Measurements from ENCODE around the gene CALN1.

CALN1 gene

GRCh38 chr7:72230281-72230680 is 181.9 kb downstream of the CALN1 start:
- H3K9me3 ChIP-seq (ENCODE audit: severe bottlenecking) = no peaks in the 10 kb centered on the region

GRCh38 chr7:72223351-72223750 is 188.8 kb downstream of the CALN1 start:
- H3K27ac ChIP-seq (ENCODE audit: poor library complexity, severe bottlenecking) = no peak overlapping the region

More at GRCh38 chr7:72230281-72230680, 181.9 kb downstream of the CALN1 start:
- H3K27me3 ChIP-seq (ENCODE audit: insufficient read depth, poor library complexity, severe bottlenecking) = no peaks in the 10 kb centered on the region
- no peak overlapping the region for H3K4me3 ChIP-seq (ENCODE audit: severe bottlenecking)
- ATAC-seq (ENCODE audit: low read depth) = no peak
- no peaks in the 10 kb centered on the region for H3K4me1 ChIP-seq (ENCODE audit: insufficient read depth, poor library complexity, severe bottlenecking)
- H3K36me3 ChIP-seq (ENCODE audit: low read depth) = no peaks in the 10 kb centered on the region
- no peak for DNase-seq (ENCODE audit: low spot score)
- TF ChIP-seq CTCF (IDR thresholded peaks at IDR 0.05; ENCODE audit: poor library complexity, severe bottlenecking) = no peak
- no peak overlapping the region for H3K27ac ChIP-seq (ENCODE audit: poor library complexity, severe bottlenecking)

GRCh38 chr7:72222136-72222535 is 190.0 kb downstream of the CALN1 start:
- Histone ChIP-seq H3K9me3 (ENCODE audit: severe bottlenecking) (no peaks in the 10 kb centered on the region), H3K27ac (ENCODE audit: poor library complexity, severe bottlenecking) (no peak overlapping the region), H3K4me3 (ENCODE audit: severe bottlenecking) (no peak overlapping the region), H3K4me1 (ENCODE audit: insufficient read depth, poor library complexity, severe bottlenecking) (no peaks in the 10 kb centered on the region), H3K36me3 (ENCODE audit: low read depth) (no peaks in the 10 kb centered on the region), H3K27me3 (ENCODE audit: insufficient read depth, poor library complexity, severe bottlenecking) (no peaks in the 10 kb centered on the region)
- DNase-seq (ENCODE audit: low spot score) (no peak), ATAC-seq (ENCODE audit: low read depth) (no peak)
- TF ChIP-seq CTCF (IDR thresholded peaks at IDR 0.05; ENCODE audit: poor library complexity, severe bottlenecking) = no peak

More at GRCh38 chr7:72223351-72223750, 188.8 kb downstream of the CALN1 start:
- Histone ChIP-seq H3K36me3 (ENCODE audit: low read depth) (no peaks in the 10 kb centered on the region), H3K4me3 (ENCODE audit: severe bottlenecking) (no peak overlapping the region), H3K4me1 (ENCODE audit: insufficient read depth, poor library complexity, severe bottlenecking) (no peaks in the 10 kb centered on the region), H3K27me3 (ENCODE audit: insufficient read depth, poor library complexity, severe bottlenecking) (no peaks in the 10 kb centered on the region), H3K9me3 (ENCODE audit: severe bottlenecking) (no peaks in the 10 kb centered on the region)
- DNase-seq (ENCODE audit: low spot score) (no peak), ATAC-seq (ENCODE audit: low read depth) (no peak)
- TF ChIP-seq CTCF (IDR thresholded peaks at IDR 0.05; ENCODE audit: poor library complexity, severe bottlenecking) = no peak

GRCh38 chr7:72219500-72219899 is 192.6 kb downstream of the CALN1 start:
- Histone ChIP-seq H3K4me3 (ENCODE audit: severe bottlenecking) (no peak overlapping the region), H3K4me1 (ENCODE audit: insufficient read depth, poor library complexity, severe bottlenecking) (no peaks in the 10 kb centered on the region), H3K27me3 (ENCODE audit: insufficient read depth, poor library complexity, severe bottlenecking) (no peaks in the 10 kb centered on the region), H3K36me3 (ENCODE audit: low read depth) (no peaks in the 10 kb centered on the region), H3K27ac (ENCODE audit: poor library complexity, severe bottlenecking) (no peak overlapping the region), H3K9me3 (ENCODE audit: severe bottlenecking) (no peaks in the 10 kb centered on the region)
- DNase-seq (ENCODE audit: low spot score) (no peak), ATAC-seq (ENCODE audit: low read depth) (no peak)
- TF ChIP-seq CTCF (IDR thresholded peaks at IDR 0.05; ENCODE audit: poor library complexity, severe bottlenecking) = no peak

- Histone ChIP-seq H3K4me3 (ENCODE audit: severe bottlenecking) (no peak overlapping the region), H3K36me3 (ENCODE audit: low read depth) (no peaks in the 10 kb centered on the region), H3K27me3 (ENCODE audit: insufficient read depth, poor library complexity, severe bottlenecking) (no peaks in the 10 kb centered on the region), H3K4me1 (ENCODE audit: insufficient read depth, poor library complexity, severe bottlenecking) (no peaks in the 10 kb centered on the region), H3K27ac (ENCODE audit: poor library complexity, severe bottlenecking) (no peak overlapping the region), H3K9me3 (ENCODE audit: severe bottlenecking) (no peaks in the 10 kb centered on the region)
- DNase-seq (ENCODE audit: low spot score) = no peak
- no peak for TF ChIP-seq CTCF (IDR thresholded peaks at IDR 0.05; ENCODE audit: poor library complexity, severe bottlenecking)
- no peak for ATAC-seq (ENCODE audit: low read depth)
These were observed 195.0 kb downstream of the CALN1 start for GRCh38 chr7:72217151-72217550.

Measured in RWPE2 (cell line).